Erythroblast (primary cell): ENCODE measurements around the gene ZNF135.
A peak's percentile ranks its signal among the peaks of the same experiment; 100 is the strongest.

Experiments used
- GATA1 ChIP-seq: IDR thresholded peaks from 2 replicates; pipeline ENCODE4 v1.6.1; 2011; ENCODE audit warnings: low read depth, mild to moderate bottlenecking, control low read depth, low read length, moderate library complexity
- POLR2A ChIP-seq: IDR thresholded peaks from 2 replicates; pipeline ENCODE4 v1.6.1; 2011; ENCODE audit warnings: mild to moderate bottlenecking, low read length

GRCh38 chr19:58009666-58010301, 49.3 kb upstream of the ZNF135 start:
- TF ChIP-seq POLR2A, result peak; percentile 40
- TF ChIP-seq GATA1, result no peak
